K562 (cell line): Measurements from ENCODE around the gene THAP5. TPM values are rescaled to one million over a fixed set of nuclear protein-coding genes. Genes with fewer than 3 reads are reported as not detected.

ENCODE experiments used
- ARID3B ChIP-seq: fragments of 250-450 bp; sonication (Bioruptor Pico); IDR thresholded peaks from 2 replicates; pipeline ENCODE4 v1.4.0; 2020; ENCODE audit warnings: borderline replicate concordance
- CLOCK ChIP-seq: fragments of 250-450 bp; sonication (Bioruptor Pico); IDR thresholded peaks from 2 replicates; pipeline ENCODE4 v1.4.0; 2020; ENCODE audit warnings: mild to moderate bottlenecking, moderate library complexity, borderline replicate concordance
- IRF1 ChIP-seq: sonication (generic); formaldehyde crosslinking; IDR thresholded peaks from 2 replicates; pipeline ENCODE4 v1.8.0; 2022; ENCODE audit warnings: missing genetic modification reagents, mild to moderate bottlenecking, borderline replicate concordance
- MNT ChIP-seq, 2 experiments: fragments of 450-650 bp; conservative IDR thresholded peaks; 2 replicates each; pipeline ENCODE4 v1.6.1; 2017; ENCODE audit warnings: mild to moderate bottlenecking in 2 of 2, moderate library complexity in 2 of 2
- TAF9B ChIP-seq: fragments of 450-650 bp; IDR thresholded peaks from 2 replicates; pipeline ENCODE4 v1.6.1; 2018; ENCODE audit warnings: mild to moderate bottlenecking; ENCODE audit not compliant: partially characterized antibody
- TAL1 ChIP-seq: fragments of 450-650 bp; IDR thresholded peaks from 2 replicates; pipeline ENCODE4 v1.6.1; 2016; ENCODE audit warnings: mild to moderate bottlenecking
- THRAP3 ChIP-seq: fragments of 450-650 bp; IDR thresholded peaks from 2 replicates; pipeline ENCODE4 v1.6.1; 2016; ENCODE audit warnings: mild to moderate bottlenecking, inconsistent platforms, borderline replicate concordance
- THRB ChIP-seq: fragments of 450-650 bp; formaldehyde crosslinking; conservative IDR thresholded peaks from 2 replicates; pipeline ENCODE4 v1.4.0; 2022; ENCODE audit warnings: mild to moderate bottlenecking, missing genetic modification characterization
- ZNF165 ChIP-seq: fragments of 250-450 bp; sonication (Bioruptor Pico); IDR thresholded peaks from 2 replicates; pipeline ENCODE4 v1.4.0; 2020; ENCODE audit warnings: borderline replicate concordance
- ZNF407 ChIP-seq: fragments of 450-650 bp; IDR thresholded peaks from 2 replicates; pipeline ENCODE4 v1.6.1; 2016; ENCODE audit warnings: low read depth
- polyA plus RNA-seq, 8 experiments: library from polyadenylated mRNA; depleted of rRNA in 4 of 8; stranded (reverse) in 5 of 8; unstranded in 3 of 8; fragments of >200 nt; fragmentation: Nextera tagmentation in 2 of 8; fragmentation: Illumina TruSeq in 1 of 8; extraction: Ambion mirVana in 2 of 8; extraction: Trizol in 1 of 8; gene quantifications; 2 replicates each; pipeline versions ENCODE4 v1.2.1 to v1.2.3, GENCODE V29; 2011 to 2014; ENCODE audit warnings: inconsistent platforms in 1 of 8, missing spikeins in 1 of 8
- total RNA-seq, 7 experiments: library from RNA; depleted of rRNA in 6 of 7; stranded (reverse); fragments of >200 nt in 6 of 7; fragmentation: Illumina TruSeq in 2 of 7; extraction: Trizol in 2 of 7; gene quantifications; 2 replicates each; pipeline versions ENCODE4 v1.2.1 to v1.2.3, GENCODE V29; 2011 to 2021; ENCODE audit warnings: low replicate concordance in 1 of 7

The THAP5 gene
- total and polyA plus RNA-seq, 9 of the 15 experiments (the other 6 are each of a cell fraction or from before 2014, with no cell fraction given) = 16.5 to 58.1 (median 28.2) TPM

GRCh38 chr7:108586274-108586710 lies 16.8 kb upstream of the THAP5 start (continued):
- TF ChIP-seq THRB (CRISPR knock-in tag) (peak; percentile 75; the same call in 1 of the 2 replicates), ARID3B (CRISPR knock-in tag) (no peak), ZNF407 (peak; percentile 60; the same call in 1 of the 2 replicates), IRF1 (CRISPR knock-in tag) (no peak), TAF9B (no peak), TAL1 (peak; percentile 96), MNT (conservative IDR thresholded peaks at IDR 0.05) (peak in 1 of 2 experiments; percentile 35; a peak in 1 of 4 replicates), THRAP3 (peak; percentile 74; the same call in 1 of the 2 replicates), ZNF165 (CRISPR knock-in tag) (no peak), CLOCK (CRISPR knock-in tag) (no peak)
